ENCODE data around the gene RHOC. TPM values are rescaled to one million over a fixed set of nuclear protein-coding genes. Genes with fewer than 3 reads are reported as not detected.

Gene RHOC
- total RNA-seq, 2 donors from 2014 or later, result 77.2 to 132 TPM

DNA sequence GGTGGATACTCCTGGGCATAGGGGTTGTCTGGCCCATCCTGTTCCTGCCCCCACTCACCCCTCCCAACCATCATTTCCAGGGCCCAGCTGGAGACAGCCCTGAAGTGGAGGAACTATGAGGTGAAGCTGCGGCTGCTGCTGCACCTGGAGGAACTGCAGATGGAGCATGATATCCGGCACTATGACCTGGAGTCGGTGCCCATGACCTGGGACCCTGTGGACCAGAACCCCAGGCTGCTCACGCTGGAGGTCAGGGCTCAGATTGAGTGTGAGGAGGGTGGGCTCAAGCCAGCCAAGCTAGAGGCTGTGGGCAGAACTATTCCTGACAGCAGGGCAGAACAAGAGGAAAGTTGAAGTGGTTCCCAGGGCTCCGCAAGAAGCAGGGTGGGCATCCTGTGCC is 14.2 kb downstream of the RHOC start:
- Mint-ChIP-seq H3K4me3 (no peak overlapping the region), H3K9me3 (no peaks in the 10 kb centered on the region), H3K27ac (no peak overlapping the region), H3K27me3 (no peaks in the 10 kb centered on the region), H3K36me3 (peaks cover 13% of the 10 kb centered on the region), H3K4me1 (ENCODE audit: low read depth in 2 of 2) (peaks cover 7 to 26% of the 10 kb centered on the region in 2 donors)
- ATAC-seq (no peak), DNase-seq (ENCODE audit: low spot score) (no peak)

GRCh38 chr1:112689842-112690237 is 17.1 kb downstream of the RHOC start:
- ATAC-seq (no peak), DNase-seq (ENCODE audit: low spot score) (no peak)
- H3K9me3 Mint-ChIP-seq, result no peaks in the 10 kb centered on the region
- H3K4me3 Mint-ChIP-seq, result no peak overlapping the region
- H3K27me3 Mint-ChIP-seq, result no peaks in the 10 kb centered on the region
- peaks cover 9 to 25% of the 10 kb centered on the region in 2 donors for H3K4me1 Mint-ChIP-seq (ENCODE audit: low read depth in 2 of 2)
- no peak overlapping the region for H3K27ac Mint-ChIP-seq
- peaks cover 13% of the 10 kb centered on the region for H3K36me3 Mint-ChIP-seq

GRCh38 chr1:112689196-112689841 is 17.6 kb downstream of the RHOC start:
- peaks cover 9 to 25% of the 10 kb centered on the region in 2 donors for H3K4me1 Mint-ChIP-seq (ENCODE audit: low read depth in 2 of 2)
- H3K9me3 Mint-ChIP-seq, result no peaks in the 10 kb centered on the region
- no peak overlapping the region for H3K4me3 Mint-ChIP-seq
- peaks cover 13% of the 10 kb centered on the region for H3K36me3 Mint-ChIP-seq
- DNase-seq (ENCODE audit: low spot score) (no peak), ATAC-seq (no peak)
- H3K27ac Mint-ChIP-seq, result peak overlapping the region in 1 of 2 donors; percentile 70
- H3K27me3 Mint-ChIP-seq, result no peaks in the 10 kb centered on the region

GRCh38 chr1:112688781-112689193 is 18.1 kb downstream of the RHOC start:
- H3K27ac Mint-ChIP-seq, result peak overlapping the region in 1 of 2 donors; percentile 70

GRCh38 chr1:112687785-112688496 is 19.0 kb downstream of the RHOC start:
- H3K4me3 Mint-ChIP-seq, result no peak overlapping the region

More at GRCh38 chr1:112688781-112689193, 18.1 kb downstream of the RHOC start:
- no peaks in the 10 kb centered on the region for H3K27me3 Mint-ChIP-seq
- H3K36me3 Mint-ChIP-seq, result peaks cover 13% of the 10 kb centered on the region
- no peaks in the 10 kb centered on the region for H3K9me3 Mint-ChIP-seq
- DNase-seq (ENCODE audit: low spot score) (no peak), ATAC-seq (no peak)
- peaks cover 9 to 25% of the 10 kb centered on the region in 2 donors for H3K4me1 Mint-ChIP-seq (ENCODE audit: low read depth in 2 of 2)
- no peak overlapping the region for H3K4me3 Mint-ChIP-seq

DNA sequence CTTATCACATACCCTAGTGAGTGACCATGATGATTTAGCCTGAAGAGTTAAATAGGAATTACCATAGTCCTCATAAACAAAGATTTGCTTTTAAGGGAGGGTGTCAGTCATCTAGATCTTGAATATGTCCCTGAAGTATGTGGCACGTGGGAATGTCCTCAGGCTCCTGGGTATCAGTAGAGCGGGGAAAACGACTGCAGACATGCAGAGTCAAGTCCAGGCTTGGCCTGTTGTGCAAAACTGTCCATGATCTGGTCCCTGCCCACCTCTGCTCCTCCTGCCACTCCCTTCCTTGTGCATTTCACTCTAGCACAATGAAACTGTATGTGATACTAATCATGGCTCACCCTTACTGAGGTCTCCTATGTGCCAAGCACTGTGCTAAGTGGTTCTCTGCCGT is 19.6 kb downstream of the RHOC start:
- Mint-ChIP-seq H3K4me1 (ENCODE audit: low read depth in 2 of 2) (peaks cover 9 to 25% of the 10 kb centered on the region in 2 donors), H3K27ac (peak overlapping the region in 1 of 2 donors; percentile 70), H3K9me3 (no peaks in the 10 kb centered on the region), H3K36me3 (peaks cover 8% of the 10 kb centered on the region), H3K27me3 (no peaks in the 10 kb centered on the region), H3K4me3 (no peak overlapping the region)
- ATAC-seq, result no peak
- no peak for DNase-seq (ENCODE audit: low spot score)

More at GRCh38 chr1:112687785-112688496, 19.0 kb downstream of the RHOC start:
- DNase-seq (ENCODE audit: low spot score), result no peak
- Mint-ChIP-seq H3K9me3 (no peaks in the 10 kb centered on the region), H3K27ac (peak overlapping the region in 1 of 2 donors; percentile 70), H3K4me1 (ENCODE audit: low read depth in 2 of 2) (peaks cover 9 to 25% of the 10 kb centered on the region in 2 donors), H3K27me3 (no peaks in the 10 kb centered on the region), H3K36me3 (peaks cover 10% of the 10 kb centered on the region)
- ATAC-seq, result no peak

DNA sequence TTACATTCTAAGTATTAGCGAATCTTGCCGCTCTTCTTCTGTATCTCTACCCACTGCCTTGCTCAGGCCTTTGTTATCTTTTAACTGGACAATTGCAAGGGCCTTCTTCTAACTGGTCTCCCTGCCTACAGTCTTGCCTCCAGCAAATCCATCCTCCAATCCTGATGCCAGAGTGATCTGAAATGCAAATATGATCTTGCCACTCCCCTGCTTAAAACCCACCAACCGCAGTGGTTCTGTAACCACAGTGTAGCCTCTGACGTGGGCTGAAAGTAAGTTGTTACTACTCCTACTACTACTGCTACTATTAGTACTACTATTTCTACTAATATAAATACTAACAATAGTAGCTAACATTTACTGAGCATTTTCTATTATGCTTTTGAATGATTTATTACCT is 20.1 kb downstream of the RHOC start:
- H3K27ac Mint-ChIP-seq, result peak overlapping the region in 1 of 2 donors; percentile 6
- H3K9me3 Mint-ChIP-seq, result no peaks in the 10 kb centered on the region
- peaks cover 9 to 23% of the 10 kb centered on the region in 2 donors for H3K4me1 Mint-ChIP-seq (ENCODE audit: low read depth in 2 of 2)
- H3K4me3 Mint-ChIP-seq, result no peak overlapping the region
- no peak for DNase-seq (ENCODE audit: low spot score)
- ATAC-seq, result peak; percentile 30 to 43
- peaks cover 3% of the 10 kb centered on the region for H3K36me3 Mint-ChIP-seq
- H3K27me3 Mint-ChIP-seq, result no peaks in the 10 kb centered on the region

GRCh38 chr1:112686417-112686816 is 20.5 kb downstream of the RHOC start:
- Mint-ChIP-seq H3K4me3 (no peak overlapping the region), H3K36me3 (no peaks in the 10 kb centered on the region), H3K9me3 (no peaks in the 10 kb centered on the region), H3K27me3 (no peaks in the 10 kb centered on the region), H3K27ac (peak overlapping the region in 1 of 2 donors; percentile 6), H3K4me1 (ENCODE audit: low read depth in 2 of 2) (peaks cover 9 to 23% of the 10 kb centered on the region in 2 donors)
- no peak for ATAC-seq
- DNase-seq (ENCODE audit: low spot score), result no peak

DNA sequence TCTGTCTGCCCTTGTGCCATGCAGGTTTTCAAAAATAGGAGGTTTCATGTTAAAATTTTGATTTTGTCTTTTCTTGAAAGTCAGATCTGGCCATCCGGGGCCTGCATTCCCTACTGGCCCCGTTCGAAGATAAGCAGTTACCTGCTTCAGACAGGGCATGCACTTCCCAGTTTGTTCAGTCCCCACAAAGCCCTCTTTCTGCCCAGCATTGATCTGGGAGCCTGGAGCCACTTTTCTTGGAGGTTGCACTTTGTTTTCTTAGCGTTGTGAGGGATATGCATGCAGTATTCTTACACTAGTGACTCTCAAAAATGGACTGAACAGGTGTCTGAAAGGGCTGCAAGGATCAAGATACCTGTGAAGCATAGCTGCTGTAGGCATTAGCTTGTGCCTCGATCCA is 21.0 kb downstream of the RHOC start:
- DNase-seq (ENCODE audit: low spot score) (no peak), ATAC-seq (no peak)
- no peaks in the 10 kb centered on the region for H3K36me3 Mint-ChIP-seq
- no peak overlapping the region for H3K4me3 Mint-ChIP-seq
- H3K4me1 Mint-ChIP-seq (ENCODE audit: low read depth in 2 of 2), result peaks cover 9 to 23% of the 10 kb centered on the region in 2 donors
- H3K9me3 Mint-ChIP-seq, result no peaks in the 10 kb centered on the region
- no peak overlapping the region for H3K27ac Mint-ChIP-seq
- no peaks in the 10 kb centered on the region for H3K27me3 Mint-ChIP-seq

DNA sequence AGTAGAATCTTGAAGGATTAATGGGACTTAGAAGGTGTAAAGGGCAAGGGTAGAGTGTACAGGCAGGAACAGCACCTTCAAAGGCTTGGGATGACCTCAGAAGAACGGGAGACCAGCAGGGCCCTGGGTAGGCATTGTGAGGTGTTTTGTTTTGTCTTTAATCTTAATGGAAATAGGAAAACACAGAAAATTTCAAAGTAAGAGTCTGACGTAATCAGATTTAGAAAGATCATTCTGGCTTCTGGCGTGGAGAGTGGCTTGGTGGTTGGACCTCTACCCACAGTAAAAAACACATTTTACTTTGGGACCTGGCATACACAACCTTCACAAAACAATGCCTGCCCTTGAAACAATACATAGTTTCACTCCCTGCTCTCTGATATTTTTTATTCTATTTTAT is 28.3 kb downstream of the RHOC start:
- H3K9me3 Mint-ChIP-seq, result no peaks in the 10 kb centered on the region
- H3K4me3 Mint-ChIP-seq, result no peak overlapping the region
- DNase-seq (ENCODE audit: low spot score) (no peak), ATAC-seq (no peak)
- H3K36me3 Mint-ChIP-seq, result no peaks in the 10 kb centered on the region
- H3K4me1 Mint-ChIP-seq (ENCODE audit: low read depth in 2 of 2), result peaks cover 35 to 38% of the 10 kb centered on the region in 2 donors
- H3K27me3 Mint-ChIP-seq, result no peaks in the 10 kb centered on the region
- peak overlapping the region in 1 of 2 donors; percentile 8 for H3K27ac Mint-ChIP-seq

DNA sequence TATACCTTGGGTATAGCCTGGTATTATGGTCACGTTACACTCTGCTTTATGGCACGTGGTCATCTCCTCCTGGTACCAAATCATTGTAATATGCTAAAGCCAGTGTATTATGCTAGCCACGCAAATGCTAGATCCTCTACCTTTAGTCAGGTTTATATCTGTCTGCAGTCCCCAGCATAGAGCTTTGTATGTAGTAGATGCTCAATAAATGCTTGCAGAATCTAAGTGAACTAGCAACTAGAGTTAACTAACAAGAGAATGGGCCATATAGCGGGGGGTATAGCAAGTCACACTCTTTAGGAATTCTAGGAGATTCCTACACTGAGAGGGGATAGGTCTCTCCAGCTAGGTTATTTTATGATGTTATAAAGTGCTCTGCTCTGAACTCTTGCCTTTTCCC is 29.4 kb downstream of the RHOC start:
- ATAC-seq, result no peak
- Mint-ChIP-seq H3K4me1 (ENCODE audit: low read depth in 2 of 2) (peaks cover 44 to 45% of the 10 kb centered on the region in 2 donors), H3K27ac (no peak overlapping the region), H3K4me3 (no peak overlapping the region), H3K27me3 (no peaks in the 10 kb centered on the region), H3K36me3 (peaks cover 2% of the 10 kb centered on the region), H3K9me3 (no peaks in the 10 kb centered on the region)
- DNase-seq (ENCODE audit: low spot score), result no peak

DNA sequence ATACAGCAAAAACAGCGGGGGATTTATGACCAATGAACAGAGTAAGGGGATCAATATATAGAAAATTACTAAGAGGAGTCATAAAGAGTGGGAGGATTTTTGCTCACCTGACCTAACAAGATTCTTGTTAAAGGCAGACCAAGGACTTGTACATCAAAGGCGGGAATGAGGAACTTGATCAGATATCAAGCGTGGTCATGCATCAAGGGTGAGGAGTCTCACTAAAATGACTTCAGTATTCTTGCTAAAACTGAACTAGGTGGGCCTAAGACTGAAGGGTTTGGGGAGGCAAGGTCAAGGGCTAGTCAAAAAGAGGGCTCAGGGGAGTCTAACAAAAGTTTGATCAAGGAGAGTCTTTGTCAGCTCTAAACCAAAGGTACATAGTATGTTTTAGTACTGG is 30.4 kb downstream of the RHOC start:
- Mint-ChIP-seq H3K27me3 (no peaks in the 10 kb centered on the region), H3K9me3 (no peaks in the 10 kb centered on the region), H3K4me3 (peak overlapping the region; percentile 73)

DNA sequence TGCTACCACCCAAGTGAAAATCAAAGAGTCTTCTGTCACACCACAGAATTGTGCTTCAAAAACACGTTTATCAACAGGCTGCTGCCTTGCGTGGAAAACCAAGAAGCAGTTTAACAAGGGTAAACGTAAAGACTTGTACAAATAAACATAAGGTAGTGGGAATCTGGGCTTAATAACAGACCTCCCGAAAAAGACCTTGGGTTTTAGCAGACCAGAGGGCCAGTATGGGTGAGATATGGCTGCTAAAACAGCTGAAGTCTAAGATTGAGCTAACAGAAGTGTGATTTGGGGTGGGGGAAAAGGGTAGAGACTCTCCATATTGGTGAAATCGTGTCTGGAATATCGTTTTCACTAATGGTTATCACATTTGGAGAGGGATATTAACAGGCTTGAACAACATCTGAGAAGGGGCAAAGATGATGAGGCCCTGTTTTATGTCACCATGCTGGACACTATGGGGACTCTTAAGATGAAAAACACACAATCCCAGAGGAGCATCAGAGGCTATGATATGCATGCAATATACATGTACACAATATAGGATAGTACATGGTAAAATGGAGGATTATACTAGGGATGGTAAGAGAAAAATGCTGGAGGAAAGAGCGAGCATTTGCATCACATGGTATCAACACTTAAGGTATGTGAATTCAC is 31.1 kb downstream of the RHOC start:
- Mint-ChIP-seq H3K27me3 (no peaks in the 10 kb centered on the region), H3K4me1 (ENCODE audit: low read depth in 2 of 2) (peaks cover 44 to 51% of the 10 kb centered on the region in 2 donors), H3K27ac (peak overlapping the region; percentile 54 to 59), H3K36me3 (peaks cover 7% of the 10 kb centered on the region), H3K9me3 (no peaks in the 10 kb centered on the region), H3K4me3 (peak overlapping the region; percentile 73)
- DNase-seq (ENCODE audit: low spot score), result no peak
- no peak for ATAC-seq

More for the DNA sequence above, 30.4 kb downstream of the RHOC start:
- Mint-ChIP-seq H3K27ac (peak overlapping the region; percentile 54 to 59), H3K36me3 (peaks cover 7% of the 10 kb centered on the region), H3K4me1 (ENCODE audit: low read depth in 2 of 2) (peaks cover 44 to 46% of the 10 kb centered on the region in 2 donors)
- DNase-seq (ENCODE audit: low spot score) (no peak), ATAC-seq (no peak)
